Daoy (cell line): ENCODE data around the gene P3H4. TPM values are rescaled to one million over a fixed set of nuclear protein-coding genes. Genes with fewer than 3 reads are reported as not detected.
A peak's percentile ranks its signal among the peaks of the same experiment; 100 is the strongest.
"Not testable (repeated sequence)": the region's sequence is repeated elsewhere in the genome, so short reads cannot be mapped to it uniquely, and the experiment has no call there.

ENCODE experiments used
- DNase-seq: peaks from one replicate; pipeline ENCODE4 v3.0.0-alpha.2; 2015; ENCODE audit warnings: low read depth
- total RNA-seq: library from RNA; depleted of rRNA; stranded (reverse); fragments of >200 nt; shearing (Covaris generic); gene quantifications from 2 replicates; pipeline ENCODE4 v1.2.3, GENCODE V29; 2014

The P3H4 gene
- total RNA-seq, 1 experiment from 2014 or later, result 44.4 TPM

GRCh38 chr17:41794540-41794975 lies 17.2 kb downstream of the P3H4 start:
- no peak for DNase-seq

- no peak for DNase-seq
Measured at GRCh38 chr17:41793784-41794539, 17.8 kb downstream of the P3H4 start.

- peak; percentile 92 for DNase-seq
Measured at GRCh38 chr17:41792845-41793783, 18.6 kb downstream of the P3H4 start.

- DNase-seq, result no peak
Measured at GRCh38 chr17:41787021-41787418, 24.7 kb downstream of the P3H4 start.

GRCh38 chr17:41786227-41787020 lies 25.3 kb downstream of the P3H4 start, which contains the start of gene JUP:
Gene JUP (minus strand): TSS chr17:41786711. CDS start chr17:41771854, 14,857 bp downstream.
- peak; percentile 100 for DNase-seq

DNA sequence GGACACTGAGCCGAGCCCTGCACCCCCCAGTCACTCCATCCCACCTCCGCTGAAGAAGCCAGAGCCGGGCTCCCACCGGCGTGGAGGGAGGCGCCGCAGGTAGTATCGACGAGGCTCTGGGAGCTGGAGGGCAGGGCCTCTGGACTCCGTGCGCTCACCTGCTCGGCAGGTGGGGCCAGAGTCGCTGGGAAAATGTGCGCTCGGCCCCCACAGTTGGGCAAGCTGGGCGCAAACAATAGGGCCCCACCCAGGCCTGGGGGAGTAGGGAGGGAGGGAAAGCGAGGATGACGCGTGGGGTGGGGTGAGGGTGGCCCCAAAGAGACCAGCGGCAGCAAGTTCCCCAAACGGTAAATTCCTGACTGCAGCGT lies 25.9 kb downstream of the P3H4 start:
- peak; percentile 36 for DNase-seq

DNA sequence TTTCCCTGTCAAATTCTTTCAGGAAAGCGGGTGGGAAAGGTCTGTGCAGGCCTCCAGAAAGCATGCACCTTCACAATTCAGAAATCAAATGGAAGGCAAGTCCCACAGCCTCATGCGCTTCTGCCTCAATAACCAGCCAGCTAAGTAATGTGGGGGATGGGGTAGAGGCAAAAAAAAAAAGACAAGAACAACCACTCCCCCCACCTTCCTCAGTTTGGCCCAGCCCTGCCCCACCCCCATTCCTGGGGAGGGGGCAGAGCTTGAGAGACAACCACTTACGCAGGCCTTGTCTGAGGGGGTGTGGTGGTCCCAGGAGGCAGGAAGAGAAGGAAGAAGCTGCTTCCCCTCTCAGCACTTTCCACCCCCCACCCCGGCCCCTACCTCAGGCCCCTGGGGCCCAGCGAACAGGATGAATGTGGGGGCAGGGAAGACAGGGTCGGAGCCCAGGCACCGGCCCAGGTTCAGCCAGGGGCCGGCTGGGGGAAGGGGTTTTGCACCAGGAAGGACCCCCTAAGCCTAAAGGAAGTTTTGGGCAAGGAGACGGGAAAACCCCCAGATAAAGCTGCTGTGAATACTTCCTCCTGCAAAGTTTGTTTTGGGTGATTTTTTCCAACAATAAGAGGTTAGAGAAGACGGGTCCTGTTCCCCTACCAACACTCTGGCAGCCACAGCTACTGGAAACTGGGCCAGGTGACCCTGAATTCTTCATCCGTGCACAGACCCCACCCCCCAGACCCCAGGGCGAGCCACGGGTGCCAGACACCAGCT lies 26.5 kb downstream of the P3H4 start:
- DNase-seq, result no peak

- DNase-seq, result peak; percentile 85
Measured at GRCh38 chr17:41784207-41784744, 27.5 kb downstream of the P3H4 start.

GRCh38 chr17:41782142-41782541 lies 29.6 kb downstream of the P3H4 start:
- no peak for DNase-seq

DNA sequence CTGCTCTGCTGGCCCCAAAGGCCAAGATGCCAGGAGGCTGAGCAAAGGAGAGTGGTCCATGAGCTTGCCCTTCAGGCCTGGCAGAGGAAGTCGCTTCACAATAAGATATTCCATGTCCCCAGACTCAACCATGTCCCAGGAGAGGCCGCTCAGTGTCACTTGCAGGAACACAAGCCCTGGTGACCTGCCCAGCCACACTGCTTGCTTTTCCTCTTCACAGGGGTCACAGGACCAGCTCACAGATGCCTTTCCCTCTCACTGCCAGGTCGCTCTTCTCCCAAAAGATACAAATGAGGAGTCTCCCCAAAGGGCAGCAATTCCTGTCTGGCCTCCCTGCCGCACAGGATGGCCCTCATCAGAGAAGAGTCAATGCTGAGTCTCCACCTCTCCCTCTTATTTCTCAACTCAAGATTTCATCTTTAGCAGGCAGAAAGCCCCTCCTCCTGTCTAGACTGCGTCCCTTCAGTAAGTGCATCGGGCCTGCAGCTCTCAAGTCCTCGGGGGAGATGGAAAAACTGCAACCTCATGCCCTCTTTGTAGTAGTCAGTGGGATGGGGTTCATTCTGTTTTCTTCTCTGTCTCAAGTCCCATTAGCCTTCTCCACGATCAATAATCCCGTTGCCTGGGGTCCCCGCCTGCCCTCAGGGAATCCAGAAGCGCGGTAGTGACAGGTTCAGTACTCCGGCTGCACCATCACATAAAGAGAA lies 30.2 kb downstream of the P3H4 start:
- no peak for DNase-seq

- DNase-seq, result no peak
Measured at GRCh38 chr17:41779954-41780353, 31.8 kb downstream of the P3H4 start.

DNA sequence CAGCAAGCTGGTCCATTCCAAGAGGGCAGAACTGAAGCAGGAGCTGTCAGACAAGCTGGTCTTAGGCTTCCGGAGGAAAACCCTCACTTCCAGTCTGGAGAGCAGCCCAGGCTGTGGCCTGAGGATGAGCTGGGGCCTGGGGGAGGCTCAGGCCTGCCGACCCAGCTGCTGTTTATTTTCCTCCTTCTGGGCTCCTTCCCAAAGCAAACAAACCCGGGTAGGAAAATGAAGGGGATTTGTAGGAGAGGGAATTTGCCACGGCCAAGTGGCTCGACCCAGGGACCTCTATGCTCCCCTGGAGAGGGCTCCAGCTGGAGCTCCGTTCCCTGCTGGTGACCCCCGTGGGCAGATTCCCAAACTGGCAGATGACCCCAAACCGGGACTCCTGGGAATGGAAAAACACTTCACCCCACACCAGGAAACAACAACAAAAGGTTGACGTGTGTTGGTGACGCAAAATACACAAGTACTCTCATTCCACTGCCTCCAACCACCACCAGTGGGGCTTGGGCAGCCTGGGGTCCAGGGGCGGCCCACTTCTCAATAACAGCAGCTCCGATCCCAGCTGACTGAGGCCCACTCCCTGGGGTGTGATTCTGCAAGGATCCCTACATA lies 34.1 kb downstream of the P3H4 start:
- DNase-seq, result peak; percentile 94

- DNase-seq, result no peak
Measured at GRCh38 chr17:41777157-41777573, 34.6 kb downstream of the P3H4 start.

- not testable (repeated sequence) for DNase-seq
Measured at GRCh38 chr17:41776262-41776900, 35.4 kb downstream of the P3H4 start.

- DNase-seq, result no peak
Measured at GRCh38 chr17:41775394-41776226, 36.1 kb downstream of the P3H4 start.

GRCh38 chr17:41773731-41774193 lies 38.0 kb downstream of the P3H4 start:
- no peak for DNase-seq

- DNase-seq, result peak; percentile 96
Measured at GRCh38 chr17:41773190-41773588, 38.6 kb downstream of the P3H4 start.

GRCh38 chr17:41772586-41773189 lies 39.1 kb downstream of the P3H4 start:
- DNase-seq, result no peak
